Heart right ventricle (tissue), 16 donors: Measurements from ENCODE around the gene DCLRE1C. TPM values are rescaled to one million over a fixed set of nuclear protein-coding genes. Genes with fewer than 3 reads are reported as not detected.

Experiments
- ATAC-seq, 8 donors: fragments of 200-7000 bp; cut with Tn5 transposase; one replicate each; pipeline ENCODE4 v1.9.1; 2020; ENCODE audit warnings: mild to moderate bottlenecking in 8 of 8, moderate library complexity in 8 of 8, moderate number of reproducible peaks in 1 of 8
- DNase-seq, 2 donors: peaks; one replicate each; pipeline ENCODE4 v3.0.0-alpha.2; 2020
- H3K27ac ChIP-seq, 10 donors: fragments of 200-600 bp; sonication (generic) in 2 of 10; one replicate each; pipeline versions ENCODE4 v1.5.0 to v1.8.0; 2020 to 2022; ENCODE audit warnings: mild to moderate bottlenecking in 3 of 10
- H3K27me3 ChIP-seq, 7 donors: fragments of 200-600 bp; one replicate each; pipeline ENCODE4 v1.8.0; 2021 to 2022; ENCODE audit warnings: mild to moderate bottlenecking in 2 of 7
- H3K36me3 ChIP-seq, 9 donors: fragments of 200-600 bp; sonication (generic) in 1 of 9; one replicate each; pipeline versions ENCODE4 v1.5.0 to v1.8.0; 2020 to 2022; ENCODE audit warnings: mild to moderate bottlenecking in 2 of 9
- H3K4me1 ChIP-seq, 9 donors: fragments of 200-600 bp; sonication (generic) in 1 of 9; one replicate each; pipeline versions ENCODE4 v1.5.0 to v1.8.0; 2020 to 2022; ENCODE audit warnings: mild to moderate bottlenecking in 4 of 9
- H3K4me3 ChIP-seq, 10 donors: fragments of 200-600 bp; sonication (generic) in 2 of 10; one replicate each; pipeline versions ENCODE4 v1.5.0 to v1.8.0; 2020 to 2022; ENCODE audit warnings: mild to moderate bottlenecking in 7 of 10, moderate library complexity in 2 of 10
- H3K9me3 ChIP-seq, 11 donors: fragments of 200-600 bp in 10 of 11; sonication (generic) in 2 of 11; one replicate each; pipeline versions ENCODE4 v1.5.0 to v1.8.0; 2013 to 2022; ENCODE audit warnings: mild to moderate bottlenecking in 2 of 11, control low read depth in 1 of 11, moderate library complexity in 1 of 11
- CTCF ChIP-seq, 9 donors: fragments of 200-600 bp; sonication (generic) in 2 of 9; IDR thresholded peaks; one replicate each; pipeline versions ENCODE4 v1.5.0 to v1.8.0; 2021 to 2022; ENCODE audit warnings: antibody characterized with exemption in 9 of 9, mild to moderate bottlenecking in 5 of 9, moderate library complexity in 1 of 9
- WGBS, 2 donors: extraction: QIAGEN DNeasy Blood & Tissue Kit; methylation state at CpG; one replicate each; pipeline ENCODE4 v1.1.7; 2013; ENCODE audit warnings: inconsistent platforms in 1 of 2; 5-methylcytosine and 5-hydroxymethylcytosine counted together
- intact Hi-C, 10 donors: fragments of 100-400 bp; cut with DNase I; formaldehyde crosslinking; loops; one replicate each; pipeline versions ENCODE4 v1.11.1 to v1.14.2; 2022
- polyA plus RNA-seq, 2 donors: library from polyadenylated mRNA; stranded (reverse); fragments of 200-250 nt; gene quantifications; one replicate each; pipeline ENCODE4 v1.2.3, GENCODE V29; 2013
- total RNA-seq, 10 donors: library from RNA; stranded (reverse); fragmentation: NEBNext Ultra II Directional in 3 of 10; extraction: Animal tissue kit (Norgen Biotek cat#: 25700) in 3 of 10; gene quantifications; one replicate each; pipeline versions ENCODE4 v1.2.1 to v1.2.4, GENCODE V29; 2021 to 2023
- donor health status: Arrhythmogenic right ventricular cardiomyopathy.
- donor health status: ischemic (EF 13 %, LVEDD 7.1; RV severe dilation, severe dysfunction).
- donor health status: healthy with polysubstance abuse.
- donor health status: DM: no; HTN: yes; CAD: no.
- donor health status: DM: no; HTN: no; CAD: no.
- donor health status: ischemic (EF 25% LVEDD 6.9; RV normal size, moderate dysfunction).
- donor health status: ischemic (EF 25% LVEDD 5.7; RV mildly dilated, moderate dysfunction).
- donor health status: healthy.
- donor health status: DM: yes; HTN: yes; CAD: no.
- donor health status: Ischemic cardiomyopathy.
- donor health status: ischemic (EF 35%, LVEDD 5.7; RV mildly dilated, moderate dysfunction).
- donor health status: nonischemic (EF 11% LVEDD 7.7; RV severe dilation, severe dysfunction).
- donor health status: DM: yes; HTN: yes; CAD: no.
- donor health status: PGD.
- donor health status: ischemic (EF 29% LVEDD 5.4; RV normal size, mild dysfunction).
- donor health status: nonischemic (EF 23%, LVEDD 6.1; RV moderate dilation, normal function).

Gene DCLRE1C
- total and polyA plus RNA-seq, 12 donors, result 1.6 to 4.2 (median 3.4) TPM

GRCh38 chr10:14954934-14955333, 1.0 kb upstream of the DCLRE1C start:
- DNase-seq (no peak), ATAC-seq (no peak)
- H3K4me1 ChIP-seq, result peaks cover 0 to 40% (median 18%) of the 10 kb centered on the region in 9 donors
- WGBS, 2 donors, result 95% methylated on average over 19 of the region's 19 CpGs
- H3K27me3 ChIP-seq, result no peaks in the 10 kb centered on the region
- no peaks in the 10 kb centered on the region for H3K9me3 ChIP-seq
- peak overlapping the region in 2 of 10 donors; percentile 74 to 78 for H3K4me3 ChIP-seq
- no peak for TF ChIP-seq CTCF (IDR thresholded peaks at IDR 0.05)
- peak overlapping the region in 4 of 10 donors; percentile 76 to 95 (median 88) for H3K27ac ChIP-seq
- intact Hi-C loops, result loop anchor here in 9 of 10 donors (5.0 to 10.0 kb wide), 7 partner anchors 70 to 1610 kb away; partner anchors contain the start of genes RPP38 (in 7 of the 9), SUV39H2 (in 2 of the 9), ACBD7 (in 1 of the 9) and FAM171A1 (in 1 of the 9)
- peaks cover 0 to 3% (median 0%) of the 10 kb centered on the region in 9 donors for H3K36me3 ChIP-seq

DNA sequence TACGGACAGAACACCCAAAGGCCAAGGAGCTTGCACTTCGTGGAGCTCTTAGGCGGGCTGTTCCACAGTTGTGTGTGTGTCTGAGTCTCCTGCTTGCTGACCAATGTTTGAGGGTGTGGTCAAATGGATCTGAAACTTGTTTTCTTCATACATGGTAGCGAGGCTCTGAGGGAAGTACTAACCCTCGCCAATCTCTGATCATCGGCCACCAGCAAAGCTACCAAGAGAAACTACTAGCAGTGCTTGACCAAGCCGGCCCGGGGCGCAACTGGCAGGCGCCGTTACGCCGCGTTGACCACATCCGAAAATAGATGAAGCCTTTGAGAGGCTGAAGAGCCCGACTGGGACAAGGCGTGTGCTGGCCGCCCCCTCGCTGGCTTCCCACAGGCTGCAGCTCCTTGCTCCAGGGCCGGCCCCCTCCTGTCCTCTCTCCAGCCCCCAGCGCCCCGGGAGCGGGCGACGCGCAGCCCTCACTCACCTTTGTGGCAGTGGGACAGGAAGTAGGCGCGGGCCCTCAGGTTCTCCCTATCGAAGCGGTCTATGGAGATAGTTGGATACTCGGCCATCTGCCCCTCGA, 384 bp downstream of the DCLRE1C start:
- H3K27ac ChIP-seq, result peak overlapping the region; percentile 27 to 95 (median 88)
- intact Hi-C loops, result loop anchor here in 7 of 10 donors (5.0 to 10.0 kb wide), 6 partner anchors 69 to 1609 kb away; partner anchors contain the start of genes RPP38 (in 4 of the 7), ACBD7 (in 1 of the 7), FAM171A1 (in 1 of the 7) and SEPHS1 (in 1 of the 7)
- H3K36me3 ChIP-seq, result peaks cover 0 to 12% (median 0%) of the 10 kb centered on the region in 9 donors
- H3K9me3 ChIP-seq, result no peaks in the 10 kb centered on the region
- ATAC-seq (peak; percentile 54 to 84 (median 70)), DNase-seq (peak in 1 of 2 donors; percentile 37)
- no peaks in the 10 kb centered on the region for H3K27me3 ChIP-seq
- H3K4me1 ChIP-seq, result peaks cover 0 to 40% (median 18%) of the 10 kb centered on the region in 9 donors
- WGBS, 2 donors, result 0% methylated on average over 32 of the region's 32 CpGs
- peak overlapping the region; percentile 73 to 97 (median 78) for H3K4me3 ChIP-seq
- TF ChIP-seq CTCF (IDR thresholded peaks at IDR 0.05), result peak in 3 of 9 donors; percentile 15 to 33 (median 24)

- no peak for TF ChIP-seq CTCF (IDR thresholded peaks at IDR 0.05)
- ATAC-seq (no peak), DNase-seq (no peak)
- 17 to 25% methylated on average over 10 of the region's 10 CpGs for WGBS, 2 donors
- H3K27me3 ChIP-seq, result no peaks in the 10 kb centered on the region
- peak overlapping the region; percentile 73 to 97 (median 78) for H3K4me3 ChIP-seq
- H3K27ac ChIP-seq, result peak overlapping the region; percentile 27 to 95 (median 88)
- H3K36me3 ChIP-seq, result peaks cover 0 to 18% (median 5%) of the 10 kb centered on the region in 9 donors
- peaks cover 0 to 40% (median 18%) of the 10 kb centered on the region in 9 donors for H3K4me1 ChIP-seq
- intact Hi-C loops, result loop anchor here in 7 of 10 donors (5.0 to 10.0 kb wide), 6 partner anchors 68 to 1608 kb away; partner anchors contain the start of genes RPP38 (in 4 of the 7), ACBD7 (in 1 of the 7), FAM171A1 (in 1 of the 7) and SEPHS1 (in 1 of the 7)
- H3K9me3 ChIP-seq, result no peaks in the 10 kb centered on the region
These were observed 959 bp downstream of the DCLRE1C start for GRCh38 chr10:14952851-14953423.

DNA sequence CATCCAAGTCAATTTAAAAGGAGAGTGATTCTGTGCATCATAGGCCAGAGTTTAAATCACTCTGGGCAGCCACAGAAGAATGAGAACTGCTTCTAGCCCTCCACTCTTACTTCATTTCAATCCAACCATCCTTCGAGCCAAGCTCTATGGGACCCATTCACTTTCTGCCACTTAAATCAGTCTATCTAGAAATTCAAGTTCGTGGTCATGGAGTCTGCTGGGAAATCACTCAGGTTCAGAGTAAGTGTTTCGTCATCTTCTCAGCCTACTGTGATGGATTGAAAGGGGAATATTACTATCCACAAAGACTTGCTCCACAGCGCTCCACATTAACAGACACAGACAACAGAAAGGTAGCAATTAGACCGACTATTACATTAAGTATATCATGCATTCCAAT, 4.6 kb downstream of the DCLRE1C start:
- TF ChIP-seq CTCF (IDR thresholded peaks at IDR 0.05), result no peak
- Histone ChIP-seq H3K4me1 (peaks cover 0 to 29% (median 11%) of the 10 kb centered on the region in 9 donors), H3K4me3 (no peak overlapping the region), H3K27ac (no peak overlapping the region), H3K27me3 (no peaks in the 10 kb centered on the region), H3K36me3 (peaks cover 0 to 54% (median 20%) of the 10 kb centered on the region in 9 donors), H3K9me3 (no peaks in the 10 kb centered on the region)
- WGBS, 2 donors, result 92 to 94% methylated on average over 5 of the region's 5 CpGs
- DNase-seq, result no peak
- intact Hi-C loops, result no loop called here
- no peak for ATAC-seq
